SU-DHL-6 (cell line): ENCODE results near the gene TASOR2.

Experiments used
- EZH2phosphoT487 ChIP-seq: fragments of 200-600 bp; sonication (generic), shearing (Covaris generic); conservative IDR thresholded peaks from 2 replicates; pipeline ENCODE4 v1.6.1; 2018; ENCODE audit warnings: mild to moderate bottlenecking, antibody characterized with exemption, low read length, moderate library complexity, mixed read lengths
- TF ChIP-seq, protein P1 (sequence below): fragments of 200-600 bp; sonication (generic); IDR thresholded peaks from one replicate; pipeline ENCODE4 v1.5.1; 2017; ENCODE audit warnings: antibody characterized with exemption, mild to moderate bottlenecking, low read length, moderate library complexity; ENCODE audit not compliant: insufficient read depth, poor library complexity, severe bottlenecking

DNA sequence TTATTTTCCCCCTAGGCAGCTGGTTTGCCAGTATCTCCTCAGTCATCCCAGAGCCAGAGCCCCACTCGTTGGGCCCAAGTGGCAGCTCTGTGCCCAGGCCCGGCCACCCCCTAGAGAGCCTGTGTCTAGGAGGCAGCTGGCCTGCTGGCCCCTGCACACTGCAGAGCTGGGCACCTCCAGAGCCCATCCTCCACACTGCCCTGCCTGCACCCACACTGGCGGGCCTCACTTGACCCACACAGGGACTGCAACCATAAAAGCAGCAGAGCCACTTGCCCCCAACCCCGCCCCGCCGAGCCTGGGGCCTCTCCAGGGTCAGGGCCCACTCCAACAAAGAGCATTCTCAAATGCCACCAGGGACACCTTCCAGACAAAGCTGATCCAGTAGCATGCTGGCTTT is 23.6 kb upstream of the TASOR2 start:
- TF ChIP-seq, protein P1, sequence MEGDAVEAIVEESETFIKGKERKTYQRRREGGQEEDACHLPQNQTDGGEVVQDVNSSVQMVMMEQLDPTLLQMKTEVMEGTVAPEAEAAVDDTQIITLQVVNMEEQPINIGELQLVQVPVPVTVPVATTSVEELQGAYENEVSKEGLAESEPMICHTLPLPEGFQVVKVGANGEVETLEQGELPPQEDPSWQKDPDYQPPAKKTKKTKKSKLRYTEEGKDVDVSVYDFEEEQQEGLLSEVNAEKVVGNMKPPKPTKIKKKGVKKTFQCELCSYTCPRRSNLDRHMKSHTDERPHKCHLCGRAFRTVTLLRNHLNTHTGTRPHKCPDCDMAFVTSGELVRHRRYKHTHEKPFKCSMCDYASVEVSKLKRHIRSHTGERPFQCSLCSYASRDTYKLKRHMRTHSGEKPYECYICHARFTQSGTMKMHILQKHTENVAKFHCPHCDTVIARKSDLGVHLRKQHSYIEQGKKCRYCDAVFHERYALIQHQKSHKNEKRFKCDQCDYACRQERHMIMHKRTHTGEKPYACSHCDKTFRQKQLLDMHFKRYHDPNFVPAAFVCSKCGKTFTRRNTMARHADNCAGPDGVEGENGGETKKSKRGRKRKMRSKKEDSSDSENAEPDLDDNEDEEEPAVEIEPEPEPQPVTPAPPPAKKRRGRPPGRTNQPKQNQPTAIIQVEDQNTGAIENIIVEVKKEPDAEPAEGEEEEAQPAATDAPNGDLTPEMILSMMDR = no peak
- TF ChIP-seq EZH2phosphoT487 = no peak
